HG03108 (cell line): ENCODE measurements around the gene DYDC2.
"Not testable (repeated sequence)": the region's sequence is repeated elsewhere in the genome, so short reads cannot be mapped to it uniquely, and the experiment has no call there.

ENCODE experiments used
- ATAC-seq: cut with Tn5 transposase; IDR thresholded peaks from one replicate; pipeline ENCODE4 v1.9.1; 2021; ENCODE audit warnings: moderate library complexity; ENCODE audit not compliant: unreplicated experiment

The DYDC2 gene, protein sequence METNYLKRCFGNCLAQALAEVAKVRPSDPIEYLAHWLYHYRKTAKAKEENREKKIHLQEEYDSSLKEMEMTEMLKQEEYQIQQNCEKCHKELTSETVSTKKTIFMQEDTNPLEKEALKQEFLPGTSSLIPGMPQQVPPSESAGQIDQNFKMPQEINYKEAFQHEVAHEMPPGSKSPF

GRCh38 chr10:80356563-80356988, at the start of gene DYDC2, which contains the start of gene DYDC1:
TSS of gene DYDC2 (plus strand) at chr10:80356781. CDS start at chr10:80362444, 5,663 bp downstream.
TSS of gene DYDC1 (minus strand) at chr10:80356755. CDS start at chr10:80352601, 4,154 bp downstream.
- ATAC-seq: peak; percentile 66

DNA sequence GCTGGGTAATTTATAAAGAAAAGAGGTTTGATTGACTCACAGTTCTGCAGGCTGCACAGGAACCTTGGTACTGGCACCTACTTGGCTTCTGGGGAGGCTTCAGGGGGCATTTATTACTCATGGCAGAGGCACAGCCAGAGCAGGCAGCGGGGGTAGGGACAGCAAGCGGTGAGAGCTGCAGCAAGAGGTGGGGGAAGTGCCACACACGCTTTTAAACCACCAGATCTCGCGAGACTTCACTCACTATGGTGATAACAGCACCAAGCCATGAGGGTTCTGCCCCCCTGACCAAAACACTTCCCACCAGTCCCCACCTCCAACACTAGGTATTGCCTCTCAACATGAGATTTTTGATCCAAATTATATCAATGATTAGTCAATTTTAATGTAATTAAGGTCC, 43.1 kb upstream of the DYDC2 start:
- ATAC-seq: no peak

DNA sequence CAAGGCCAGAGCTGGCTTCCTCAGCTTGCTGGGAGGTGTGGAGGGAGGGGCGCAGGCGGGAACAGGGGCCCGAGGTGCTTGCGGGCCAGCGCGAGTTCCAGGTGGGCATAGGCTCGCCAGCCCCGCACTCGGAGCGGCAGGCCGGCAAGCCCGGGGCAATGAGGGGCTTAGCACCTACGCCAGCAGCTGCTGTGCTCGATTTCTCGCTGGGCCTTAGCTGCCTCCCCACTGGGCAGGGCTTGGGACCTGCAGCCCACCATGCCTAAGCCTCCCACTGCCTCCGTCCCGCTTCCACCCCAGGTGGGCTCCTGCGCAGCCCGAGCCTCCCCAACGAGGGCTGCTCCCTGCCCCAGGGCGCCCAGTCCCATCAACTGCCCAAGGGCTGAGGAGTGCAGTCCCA, 41.2 kb upstream of the DYDC2 start:
- ATAC-seq: no peak

- ATAC-seq: no peak
Observed at GRCh38 chr10:80318742-80319141, 37.8 kb upstream of the DYDC2 start.

GRCh38 chr10:80319318-80319717, 37.3 kb upstream of the DYDC2 start:
- ATAC-seq: no peak

DNA sequence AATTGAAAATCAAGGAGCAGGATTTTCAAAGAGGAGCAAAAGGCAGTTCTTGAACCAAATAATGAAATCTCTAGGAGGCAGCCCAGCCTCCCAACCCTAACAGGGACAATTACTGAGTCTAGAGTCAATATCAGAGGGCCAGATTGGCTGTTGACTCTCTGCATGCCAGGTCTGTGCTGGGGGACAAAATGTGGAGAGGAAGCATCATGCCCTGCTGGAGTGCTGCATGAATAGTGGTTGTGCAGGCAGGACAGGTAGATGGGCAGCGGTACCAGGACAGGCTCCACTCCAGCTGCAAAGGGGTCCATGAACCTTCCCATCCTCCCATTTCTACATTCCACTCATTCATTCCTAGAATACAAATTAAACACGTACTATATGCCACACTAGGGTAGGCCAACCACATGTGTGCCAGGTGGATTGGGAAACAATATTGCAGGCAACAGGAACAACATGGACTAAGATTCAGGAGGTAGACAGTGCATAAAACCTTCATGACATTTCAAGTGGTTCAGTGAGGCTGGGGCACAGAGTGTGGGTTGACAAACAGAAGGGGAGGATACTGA, 36.8 kb upstream of the DYDC2 start:
- no peak for ATAC-seq

- no peak for ATAC-seq
Observed at GRCh38 chr10:80320377-80320776, 36.2 kb upstream of the DYDC2 start.

- no peak for ATAC-seq
Observed at GRCh38 chr10:80321183-80321582, 35.4 kb upstream of the DYDC2 start.

DNA sequence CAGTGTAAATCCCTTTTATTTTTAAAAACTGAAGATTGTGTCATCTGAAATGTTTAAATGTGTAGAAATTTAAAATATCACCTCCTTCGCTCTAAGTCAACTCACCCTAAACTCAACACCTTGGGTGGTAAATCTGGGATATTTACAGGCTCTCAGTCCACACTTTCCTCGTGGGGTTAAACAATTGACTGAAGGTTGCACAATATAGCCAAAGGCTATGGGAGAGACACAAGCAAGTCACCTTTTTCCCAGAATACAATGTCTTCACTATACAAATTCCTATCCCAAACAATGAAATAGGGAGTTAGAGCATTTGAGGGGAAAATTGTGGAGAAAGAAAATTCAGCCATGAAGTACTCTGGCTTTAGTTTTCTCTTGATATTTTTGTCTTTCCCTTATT, 34.4 kb upstream of the DYDC2 start:
- ATAC-seq: no peak

GRCh38 chr10:80322711-80323110, 33.9 kb upstream of the DYDC2 start:
- no peak for ATAC-seq

DNA sequence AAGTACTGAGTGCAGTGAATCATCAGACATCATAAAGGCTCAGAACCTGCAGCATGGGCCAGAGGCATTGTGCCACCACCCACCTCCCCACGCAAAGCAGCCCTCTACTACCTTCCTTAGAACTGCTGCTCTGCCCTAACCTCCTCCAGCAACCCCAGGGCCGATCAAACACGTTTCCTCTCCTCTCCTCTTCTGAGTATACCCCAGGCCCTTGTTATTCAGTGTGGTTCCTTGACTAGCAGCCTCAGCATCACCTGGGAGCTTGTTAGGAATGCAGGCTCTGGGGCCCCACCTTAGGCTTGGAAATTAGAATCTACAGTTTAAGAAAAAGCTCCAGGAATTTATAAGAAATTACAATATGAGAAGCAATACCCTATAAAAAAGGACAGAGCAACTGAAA, 33.3 kb upstream of the DYDC2 start:
- no peak for ATAC-seq

- ATAC-seq: no peak
Observed at GRCh38 chr10:80324086-80324485, 32.5 kb upstream of the DYDC2 start.

DNA sequence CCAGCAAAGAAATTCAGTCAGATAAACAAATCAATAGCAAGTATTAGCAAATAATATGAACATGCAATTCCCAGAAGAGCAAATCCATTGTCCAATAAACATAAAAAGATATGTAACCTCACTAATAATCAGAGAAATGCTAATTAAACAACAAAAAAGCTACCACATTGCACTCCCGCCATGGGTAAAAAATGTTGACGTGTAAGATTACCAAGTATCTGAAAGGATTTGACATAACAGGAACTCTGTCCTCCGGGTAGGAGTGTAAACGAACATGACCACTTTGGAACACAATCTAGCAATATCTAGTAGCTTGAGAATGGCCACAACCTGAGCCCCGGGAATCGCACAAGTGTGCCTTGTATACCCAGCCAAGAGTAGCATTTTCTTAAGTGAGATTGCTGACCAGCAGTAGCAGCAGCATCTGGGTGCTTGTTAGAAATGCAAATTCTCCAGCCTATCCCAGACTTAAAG, 31.7 kb upstream of the DYDC2 start:
- no peak for ATAC-seq

- no peak for ATAC-seq
Observed at GRCh38 chr10:80333983-80334382, 22.6 kb upstream of the DYDC2 start.

DNA sequence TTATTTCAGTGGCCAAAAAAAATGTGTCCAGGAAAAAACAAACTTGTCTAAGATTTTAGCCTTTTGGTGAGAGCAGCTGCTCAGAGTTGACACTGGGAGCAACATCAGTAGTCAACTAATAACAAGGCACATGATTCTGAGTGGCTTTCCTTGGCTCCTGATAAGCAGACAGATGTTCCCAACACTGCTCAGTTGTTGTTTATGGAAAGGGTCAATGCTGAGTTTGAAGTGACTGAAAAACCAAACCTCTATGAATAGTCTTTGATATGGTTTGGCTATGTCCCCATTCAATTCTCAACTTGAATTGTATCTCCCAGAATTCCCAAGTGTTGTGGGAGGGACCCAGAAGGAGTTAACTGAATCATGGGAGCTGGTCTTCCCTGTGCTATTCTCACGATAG, 12.3 kb upstream of the DYDC2 start:
- no peak for ATAC-seq

GRCh38 chr10:80344912-80345311, 11.7 kb upstream of the DYDC2 start:
- ATAC-seq: no peak

GRCh38 chr10:80350251-80350650, 6.3 kb upstream of the DYDC2 start:
- ATAC-seq: no peak

DNA sequence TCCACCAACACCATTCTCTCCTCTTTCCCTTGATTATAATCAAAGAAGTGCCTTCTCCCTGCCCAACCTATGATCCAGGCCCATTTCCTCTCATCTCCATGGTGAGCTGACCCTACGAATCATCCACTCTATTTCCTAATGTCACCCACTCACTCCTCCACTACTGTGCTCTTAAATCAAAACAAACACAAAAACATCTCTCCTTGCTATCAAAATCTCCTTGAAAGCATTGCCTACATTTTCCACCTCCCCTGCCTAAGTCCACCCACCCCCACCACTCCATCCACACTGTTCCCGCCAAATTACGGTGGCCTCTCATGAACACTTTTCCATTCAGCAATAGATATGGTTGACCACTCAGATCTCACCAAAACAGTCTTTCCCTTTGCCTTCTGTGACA, 5.4 kb upstream of the DYDC2 start:
- no peak for ATAC-seq

DNA sequence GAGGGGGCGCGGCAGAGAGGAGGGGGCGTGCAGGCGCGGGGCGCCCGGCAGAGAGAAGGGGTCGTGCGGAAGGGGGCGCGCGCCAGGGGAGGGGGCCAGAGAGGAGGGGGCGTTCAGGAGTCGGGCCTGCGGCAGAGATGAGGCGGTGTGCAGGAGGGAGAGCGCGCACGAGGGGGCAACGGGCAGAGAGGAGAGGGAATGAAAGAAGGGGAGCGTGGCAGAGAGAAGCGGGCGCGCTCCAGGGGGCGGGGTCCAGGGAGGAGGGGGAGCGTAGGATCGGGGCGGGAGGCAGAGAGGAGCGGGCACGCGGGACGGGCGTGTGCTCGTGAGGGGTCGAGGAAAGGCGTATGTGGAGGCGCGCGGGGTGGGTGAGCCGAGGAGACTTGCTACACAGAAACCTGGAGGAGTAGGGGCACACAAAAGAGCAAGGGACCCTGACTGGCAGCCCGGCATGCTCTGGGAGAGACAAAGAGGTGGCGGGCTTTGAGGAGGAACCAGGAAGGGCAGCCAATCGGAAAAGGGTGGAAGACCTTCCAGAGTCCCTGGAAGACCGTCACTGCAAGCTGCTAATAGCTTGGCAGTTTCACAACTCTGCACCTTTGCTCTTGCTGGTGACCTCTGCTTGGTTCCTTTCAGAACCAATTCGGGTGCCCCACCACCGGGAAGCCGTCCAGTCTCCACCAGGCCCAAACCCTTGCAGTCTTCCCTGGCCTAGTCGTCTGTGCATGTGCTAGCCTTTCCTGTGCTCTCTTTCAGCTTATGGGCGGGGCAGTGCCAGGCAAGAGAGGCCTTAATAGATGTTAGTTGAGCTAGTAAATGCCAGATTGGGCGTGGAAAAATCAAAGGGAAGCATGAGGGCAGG, 639 bp downstream of the DYDC2 start:
- ATAC-seq: no peak

GRCh38 chr10:80357851-80358125, 1.2 kb downstream of the DYDC2 start:
- ATAC-seq: no peak

- not testable (repeated sequence) for ATAC-seq
Observed at GRCh38 chr10:80358925-80359324, 2.3 kb downstream of the DYDC2 start.

DNA sequence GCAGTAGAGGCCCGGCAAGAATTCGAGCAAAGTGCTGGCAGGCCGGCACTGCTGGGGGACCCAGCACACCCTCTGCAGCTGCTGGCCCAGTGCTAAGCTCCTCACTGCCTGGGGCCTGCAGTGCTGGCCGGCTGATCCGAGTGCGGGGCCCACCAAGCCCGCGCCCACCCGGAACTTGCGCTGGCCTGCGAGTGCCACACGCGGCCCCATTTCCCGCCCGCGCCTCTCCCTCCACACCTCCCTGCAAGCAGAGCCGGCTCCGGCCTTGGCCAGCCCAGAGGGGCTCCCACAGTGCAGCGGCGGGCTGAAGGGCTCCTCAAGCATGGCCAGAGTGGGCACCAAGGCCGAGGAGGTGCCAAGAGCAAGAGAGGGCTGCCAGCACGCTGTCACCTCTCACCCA, 3.1 kb downstream of the DYDC2 start:
- no peak for ATAC-seq
